ENCODE results near the gene GLCE.
"Not testable (repeated sequence)": the region's sequence is repeated elsewhere in the genome, so short reads cannot be mapped to it uniquely, and the experiment has no call there.

Gene GLCE

GRCh38 chr15:69164807-69165636 is 4.6 kb downstream of the GLCE start:
- no peak overlapping the region for H3K4me3 ChIP-seq
- DNase-seq (ENCODE audit: low spot score), result no peak
- H3K27ac ChIP-seq, result no peak overlapping the region
- TF ChIP-seq, protein P1, sequence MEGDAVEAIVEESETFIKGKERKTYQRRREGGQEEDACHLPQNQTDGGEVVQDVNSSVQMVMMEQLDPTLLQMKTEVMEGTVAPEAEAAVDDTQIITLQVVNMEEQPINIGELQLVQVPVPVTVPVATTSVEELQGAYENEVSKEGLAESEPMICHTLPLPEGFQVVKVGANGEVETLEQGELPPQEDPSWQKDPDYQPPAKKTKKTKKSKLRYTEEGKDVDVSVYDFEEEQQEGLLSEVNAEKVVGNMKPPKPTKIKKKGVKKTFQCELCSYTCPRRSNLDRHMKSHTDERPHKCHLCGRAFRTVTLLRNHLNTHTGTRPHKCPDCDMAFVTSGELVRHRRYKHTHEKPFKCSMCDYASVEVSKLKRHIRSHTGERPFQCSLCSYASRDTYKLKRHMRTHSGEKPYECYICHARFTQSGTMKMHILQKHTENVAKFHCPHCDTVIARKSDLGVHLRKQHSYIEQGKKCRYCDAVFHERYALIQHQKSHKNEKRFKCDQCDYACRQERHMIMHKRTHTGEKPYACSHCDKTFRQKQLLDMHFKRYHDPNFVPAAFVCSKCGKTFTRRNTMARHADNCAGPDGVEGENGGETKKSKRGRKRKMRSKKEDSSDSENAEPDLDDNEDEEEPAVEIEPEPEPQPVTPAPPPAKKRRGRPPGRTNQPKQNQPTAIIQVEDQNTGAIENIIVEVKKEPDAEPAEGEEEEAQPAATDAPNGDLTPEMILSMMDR (IDR thresholded peaks at IDR 0.05), result no peak

DNA sequence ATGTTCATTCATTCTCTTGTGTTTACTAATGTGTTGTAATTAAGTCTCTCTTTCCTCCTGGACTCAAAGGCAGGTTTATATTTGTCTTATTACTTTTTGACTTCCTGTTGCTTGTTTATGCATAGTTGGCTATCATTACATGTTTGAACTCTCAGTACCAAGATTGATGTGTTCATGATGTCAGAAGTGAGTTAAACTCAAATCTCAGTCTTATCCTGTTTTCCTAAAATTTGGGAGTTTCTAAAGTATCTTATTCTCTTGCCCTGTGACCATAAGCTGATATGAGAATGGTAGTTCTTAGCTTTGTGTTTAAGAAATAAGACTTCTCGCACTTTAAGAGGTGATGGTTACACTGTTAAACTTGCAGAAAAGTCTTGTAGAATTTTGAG is 5.2 kb downstream of the GLCE start:
- no peak for DNase-seq (ENCODE audit: low spot score)

GRCh38 chr15:69167218-69167846 is 6.9 kb downstream of the GLCE start:
- no peak overlapping the region for H3K4me3 ChIP-seq
- TF ChIP-seq, protein P1 (IDR thresholded peaks at IDR 0.05), result no peak
- DNase-seq (ENCODE audit: low spot score), result no peak
- H3K27ac ChIP-seq, result no peak overlapping the region

More for the DNA sequence above, 5.2 kb downstream of the GLCE start:
- no peak overlapping the region for H3K4me3 ChIP-seq
- TF ChIP-seq, protein P1 (IDR thresholded peaks at IDR 0.05), result no peak
- H3K27ac ChIP-seq, result no peak overlapping the region

- not testable (repeated sequence) for H3K27ac ChIP-seq; H3K4me3 ChIP-seq; DNase-seq (ENCODE audit: low spot score)
Observed at GRCh38 chr15:69168361-69168760, 7.9 kb downstream of the GLCE start.

- not testable (repeated sequence) for H3K27ac ChIP-seq; H3K4me3 ChIP-seq; DNase-seq (ENCODE audit: low spot score)
Observed at GRCh38 chr15:69169540-69169939, 9.1 kb downstream of the GLCE start.

- DNase-seq (ENCODE audit: low spot score), result no peak
- TF ChIP-seq, protein P1 (IDR thresholded peaks at IDR 0.05), result no peak
- Histone ChIP-seq H3K27ac (no peak overlapping the region), H3K4me3 (no peak overlapping the region)
Observed at GRCh38 chr15:69170597-69170996, 10.2 kb downstream of the GLCE start.

DNA sequence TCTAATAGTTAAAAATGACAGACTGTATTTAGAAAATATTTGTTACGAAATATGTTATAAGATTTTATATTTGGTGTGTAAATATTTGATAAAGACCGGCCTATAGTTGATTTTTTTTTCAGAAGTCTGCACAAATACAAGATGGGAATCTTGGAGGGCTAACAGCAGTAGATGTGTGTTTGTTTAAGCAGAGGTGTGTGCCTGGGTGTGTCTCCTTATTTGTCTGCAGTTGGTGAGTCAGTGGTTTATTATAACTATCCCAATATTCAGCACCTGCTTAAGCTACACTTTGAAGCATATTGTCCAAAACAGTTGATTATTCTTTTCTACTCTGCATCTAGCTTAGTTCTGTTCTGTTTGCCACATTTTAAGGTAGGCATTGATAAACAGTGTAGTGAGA is 12.4 kb downstream of the GLCE start:
- Histone ChIP-seq H3K27ac (no peak overlapping the region), H3K4me3 (no peak overlapping the region)
- TF ChIP-seq, protein P1 (IDR thresholded peaks at IDR 0.05), result no peak
- DNase-seq (ENCODE audit: low spot score), result no peak

DNA sequence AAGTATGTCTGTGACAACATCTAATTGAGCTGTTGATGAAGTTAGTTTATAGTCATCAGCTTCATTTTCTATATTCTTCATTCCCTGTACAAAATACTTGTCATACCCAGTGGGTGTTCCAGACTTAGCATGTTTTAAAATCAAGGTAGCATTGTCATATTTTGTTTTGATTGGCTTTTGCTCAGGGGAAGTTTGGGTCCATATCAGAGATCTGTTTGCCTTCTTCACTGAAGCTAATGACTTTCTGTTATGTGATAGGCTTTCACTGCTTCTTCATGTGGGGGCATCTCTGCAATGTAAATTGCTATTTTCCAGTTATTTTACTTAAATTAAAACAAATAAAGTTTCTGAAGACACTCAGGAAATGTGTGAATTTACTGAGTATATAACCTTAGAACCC is 15.1 kb downstream of the GLCE start:
- no peak for DNase-seq (ENCODE audit: low spot score)
- Histone ChIP-seq H3K27ac (no peak overlapping the region), H3K4me3 (no peak overlapping the region)
- TF ChIP-seq, protein P1 (IDR thresholded peaks at IDR 0.05), result no peak

Measured in coronary artery (tissue), 2 donors.